H1 (cell line): ENCODE data around the gene ABHD12. TPM values are rescaled to one million over a fixed set of nuclear protein-coding genes. Genes with fewer than 3 reads are reported as not detected.

ENCODE experiments used
- CTCF ChIA-PET: fragments of 300-600 bp; sonication (Branson Sonifier 250); formaldehyde crosslinking; loops from one replicate; lab custom pipeline; 2021; ENCODE audit not compliant: partially characterized antibody; lab: Charles Lee
- POLR2A ChIA-PET: fragments of 300-600 bp; sonication (Branson Sonifier 250); formaldehyde crosslinking; loops from one replicate; lab custom pipeline; 2021; ENCODE audit warnings: inconsistent platforms; ENCODE audit not compliant: partially characterized antibody; lab: Charles Lee
- DNase-seq, 2 experiments: peaks; one replicate each; pipeline versions ENCODE4 v3.0.0 to v3.0.0-alpha.2; 2010 to 2022; ENCODE audit warnings: low spot score in 2 of 2, low read depth in 1 of 2, mixed read lengths in 1 of 2
- FAIRE-seq: peaks from 2 replicates; lab custom pipeline; 2011; peaks lifted over from hg19 to GRCh38; lab: Jason Lieb, UNC
- H2AFZ ChIP-seq: 2 replicates; pipeline ENCODE4 v1.8.1; 2012; ENCODE audit warnings: low read length, inconsistent platforms
- H2AK5ac ChIP-seq: 2 replicates; pipeline ENCODE4 v1.6.1; 2013; ENCODE audit warnings: low read depth, low read length
- H2BK120ac ChIP-seq: replicated peaks from 2 replicates; pipeline ENCODE3; 2013; ENCODE audit warnings: low read depth, low read length, inconsistent platforms
- H2BK12ac ChIP-seq: 2 replicates; pipeline ENCODE4 v1.6.1; 2013; ENCODE audit warnings: low read depth, low read length
- H2BK15ac ChIP-seq: 2 replicates; pipeline ENCODE4 v1.6.1; 2013; ENCODE audit warnings: low read length
- H2BK20ac ChIP-seq: 2 replicates; pipeline ENCODE4 v1.6.1; 2013; ENCODE audit warnings: low read length
- H2BK5ac ChIP-seq: 2 replicates; pipeline ENCODE4 v1.6.1; 2013; ENCODE audit warnings: low read depth, low read length
- H3K14ac ChIP-seq: 2 replicates; pipeline ENCODE4 v1.6.1; 2013; ENCODE audit warnings: inconsistent platforms; ENCODE audit not compliant: insufficient read length
- H3K18ac ChIP-seq: 2 replicates; pipeline ENCODE4 v1.6.1; 2013; ENCODE audit warnings: low read length; ENCODE audit errors: extremely low read depth
- H3K23ac ChIP-seq: 2 replicates; pipeline ENCODE4 v1.6.1; 2013; ENCODE audit warnings: inconsistent platforms; ENCODE audit not compliant: insufficient read length
- H3K23me2 ChIP-seq: 2 replicates; pipeline ENCODE4 v1.6.1; 2013; ENCODE audit warnings: low read depth, low read length
- H3K27ac ChIP-seq: 2 replicates; pipeline ENCODE4 v1.6.1; 2011; ENCODE audit warnings: low read depth, low read length, inconsistent platforms
- H3K27me3 ChIP-seq, 4 experiments: replicated peaks in 1 of 4; 1 replicate in 1 of 4; 2 replicates in 3 of 4; pipeline versions ENCODE4 v1.6.1 to v1.8.1; 2011 to 2013; ENCODE audit warnings: low read length in 3 of 4, mild to moderate bottlenecking in 3 of 4, inconsistent platforms in 2 of 4, mixed read lengths in 2 of 4, moderate library complexity in 1 of 4; ENCODE audit not compliant: control insufficient read depth in 3 of 4, insufficient read depth in 3 of 4; ENCODE audit errors: extremely low read depth in 1 of 4
- H3K36me3 ChIP-seq, 4 experiments: 2 replicates each; pipeline versions ENCODE4 v1.6.1 to v1.8.1; 2011 to 2013; ENCODE audit warnings: mild to moderate bottlenecking in 4 of 4, low read length in 3 of 4, moderate library complexity in 2 of 4, control low read depth in 1 of 4, inconsistent platforms in 1 of 4; ENCODE audit not compliant: insufficient read depth in 4 of 4, control insufficient read depth in 2 of 4
- H3K4ac ChIP-seq: replicated peaks from 2 replicates; pipeline ENCODE3; 2013; ENCODE audit warnings: low read length, low read depth, mixed read lengths, inconsistent platforms; ENCODE audit not compliant: insufficient read length
- H3K4me1 ChIP-seq, 4 experiments: replicated peaks in 1 of 4; 1 replicate in 1 of 4; 2 replicates in 3 of 4; pipeline versions ENCODE4 v1.6.1 to v1.8.1; 2011 to 2013; ENCODE audit warnings: low read length in 3 of 4, inconsistent platforms in 2 of 4, mixed read lengths in 1 of 4; ENCODE audit not compliant: insufficient read depth in 4 of 4, control insufficient read depth in 3 of 4
- H3K4me2 ChIP-seq, 2 experiments: 2 replicates each; pipeline versions ENCODE4 v1.6.1 to v1.8.1; 2011 to 2013; ENCODE audit warnings: low read depth in 2 of 2, low read length in 2 of 2, control low read depth in 1 of 2, inconsistent platforms in 1 of 2, mild to moderate bottlenecking in 1 of 2; ENCODE audit not compliant: insufficient read depth in 1 of 2
- H3K4me3 ChIP-seq, 4 experiments: fragments of 200-600, 300-600 bp in 1 of 4; sonication (generic), shearing (Covaris generic), sonication (Bioruptor Twin) in 1 of 4; 2 replicates each; pipeline versions ENCODE4 v1.5.1 to v1.8.1; 2011 to 2016; ENCODE audit warnings: low read length in 4 of 4, low read depth in 3 of 4, control low read depth in 2 of 4, inconsistent platforms in 2 of 4, mild to moderate bottlenecking in 2 of 4, mixed read lengths in 1 of 4, moderate library complexity in 1 of 4; ENCODE audit not compliant: insufficient read depth in 2 of 4; ENCODE audit errors: extremely low read depth in 1 of 4
- H3K56ac ChIP-seq: replicated peaks from 2 replicates; pipeline ENCODE3; 2013; ENCODE audit warnings: low read depth, mild to moderate bottlenecking, mixed read lengths, low read length, inconsistent platforms; ENCODE audit not compliant: insufficient read length
- H3K79me1 ChIP-seq: 2 replicates; pipeline ENCODE4 v1.6.1; 2013; ENCODE audit warnings: low read depth, low read length, control low read depth
- H3K79me2 ChIP-seq, 2 experiments: 2 replicates each; pipeline versions ENCODE4 v1.6.1 to v1.8.1; 2012 to 2013; ENCODE audit warnings: low read length in 2 of 2, mild to moderate bottlenecking in 2 of 2, inconsistent platforms in 1 of 2; ENCODE audit not compliant: insufficient read depth in 2 of 2, control insufficient read depth in 1 of 2
- H3K9ac ChIP-seq, 4 experiments: replicated peaks in 1 of 4; 1 replicate in 1 of 4; 2 replicates in 3 of 4; pipeline versions ENCODE4 v1.6.1 to v1.8.1; 2011 to 2013; ENCODE audit warnings: low read depth in 3 of 4, low read length in 3 of 4, control low read depth in 2 of 4, mild to moderate bottlenecking in 2 of 4, moderate library complexity in 2 of 4, inconsistent platforms in 1 of 4; ENCODE audit errors: extremely low read depth in 1 of 4
- H3K9me3 ChIP-seq, 2 experiments: 2 replicates each; pipeline versions ENCODE4 v1.6.1 to v1.8.1; 2012 to 2013; ENCODE audit warnings: mild to moderate bottlenecking in 2 of 2, moderate library complexity in 2 of 2, control low read depth in 1 of 2, inconsistent platforms in 1 of 2, low read depth in 1 of 2, low read length in 1 of 2, mixed read lengths in 1 of 2; ENCODE audit not compliant: insufficient read depth in 2 of 2
- H4K20me1 ChIP-seq, 2 experiments: replicated peaks in 1 of 2; 2 replicates each; pipeline versions ENCODE3 to v1.8.1; 2011 to 2013; ENCODE audit warnings: inconsistent platforms in 2 of 2, low read length in 2 of 2, mild to moderate bottlenecking in 1 of 2; ENCODE audit not compliant: insufficient read depth in 2 of 2, control insufficient read depth in 1 of 2
- H4K5ac ChIP-seq: 2 replicates; pipeline ENCODE4 v1.6.1; 2013; ENCODE audit warnings: low read length, low read depth, mixed read lengths, inconsistent platforms; ENCODE audit not compliant: insufficient read length
- H4K8ac ChIP-seq: 2 replicates; pipeline ENCODE4 v1.8.0; 2013; ENCODE audit warnings: mild to moderate bottlenecking, moderate library complexity, low read length, inconsistent platforms; ENCODE audit not compliant: insufficient read depth; ENCODE audit errors: extremely low read depth
- H4K91ac ChIP-seq: replicated peaks from 2 replicates; pipeline ENCODE3; 2013; ENCODE audit warnings: low read length, mixed read lengths, inconsistent platforms; ENCODE audit not compliant: insufficient read length
- ASH2L ChIP-seq: fragments of 200-600, 300-600 bp; sonication (generic); IDR thresholded peaks from one replicate; pipeline ENCODE4 v1.7.1; 2017; ENCODE audit warnings: low read length
- BCL11A ChIP-seq, 2 experiments: IDR thresholded peaks; one replicate each; pipeline ENCODE4 v1.6.1; 2011; ENCODE audit warnings: low read depth in 2 of 2, low read length in 2 of 2, mild to moderate bottlenecking in 2 of 2
- CBX8 ChIP-seq: fragments of 300-800, 300-1000 bp; sonication (generic); IDR thresholded peaks from 2 replicates; pipeline ENCODE4 v1.7.1; 2016; ENCODE audit warnings: low read depth, low read length, borderline replicate concordance
- GABPA ChIP-seq: IDR thresholded peaks from 2 replicates; pipeline ENCODE4 v1.6.1; 2011; ENCODE audit warnings: mild to moderate bottlenecking, low read length, moderate library complexity, borderline replicate concordance; ENCODE audit not compliant: insufficient read depth
- KDM1A ChIP-seq: fragments of 200-600, 300-600 bp; sonication (generic); IDR thresholded peaks from 2 replicates; pipeline ENCODE4 v1.7.1; 2016; ENCODE audit warnings: mild to moderate bottlenecking, low read length, borderline replicate concordance
- RNF2 ChIP-seq: fragments of 200-900, 300-1000 bp; sonication (generic); IDR thresholded peaks from 2 replicates; pipeline ENCODE4 v1.7.1; 2016; ENCODE audit warnings: borderline replicate concordance, low read depth, mild to moderate bottlenecking, antibody characterized with exemption, low read length; ENCODE audit not compliant: poor library complexity, severe bottlenecking; ENCODE audit errors: missing control alignments
- ZNF274 ChIP-seq: IDR thresholded peaks from 2 replicates; pipeline ENCODE4 v1.7.0; 2012; ENCODE audit warnings: low read length, borderline replicate concordance; ENCODE audit errors: extremely low read depth
- WGBS, 2 experiments: shearing (Covaris generic) in 1 of 2; methylation state at CpG; one replicate each; pipeline versions ENCODE4 v1.1.6 to v1.1.7; 2013 to 2015; ENCODE audit warnings: low lambda C conversion rate in 2 of 2, mixed read lengths in 2 of 2, inconsistent platforms in 1 of 2, low coverage in 1 of 2, missing lambda C conversion rate in 1 of 2; ENCODE audit not compliant: insufficient replicate concordance in 2 of 2, insufficient coverage in 1 of 2, insufficient read length in 1 of 2; ENCODE audit errors: extremely low coverage in 1 of 2, missing lambda C conversion rate in 1 of 2; 5-methylcytosine and 5-hydroxymethylcytosine counted together
- polyA plus RNA-seq, 7 experiments: library from polyadenylated mRNA; depleted of rRNA in 3 of 7; stranded (reverse) in 5 of 7; unstranded in 2 of 7; fragments of >200 nt in 5 of 7; fragments of 200-250 nt in 2 of 7; gene quantifications; 1 replicate in 5 of 7; 2 replicates in 1 of 7; 4 replicates in 1 of 7; pipeline versions ENCODE4 v1.2.1 to v1.2.3, GENCODE V29; 2011 to 2013; ENCODE audit warnings: missing spikeins in 2 of 7, mixed read lengths in 2 of 7
- total RNA-seq: library from RNA; stranded (reverse); fragmentation: NEBNext Ultra II Directional; extraction: Animal tissue kit (Norgen Biotek cat#: 25700); gene quantifications from 2 replicates; pipeline ENCODE4 v1.2.1, GENCODE V29; 2021
- TF ChIP-seq, protein P1 (sequence below): IDR thresholded peaks from 2 replicates; pipeline ENCODE4 v1.6.1; 2011; ENCODE audit warnings: low read depth, mild to moderate bottlenecking, low read length; ENCODE audit not compliant: insufficient read depth

ABHD12 gene
- total and polyA plus RNA-seq, 2 of the 8 experiments (the other 6 are each of a cell fraction or from before 2014, with no cell fraction given): 31.3 to 59.5 TPM

DNA sequence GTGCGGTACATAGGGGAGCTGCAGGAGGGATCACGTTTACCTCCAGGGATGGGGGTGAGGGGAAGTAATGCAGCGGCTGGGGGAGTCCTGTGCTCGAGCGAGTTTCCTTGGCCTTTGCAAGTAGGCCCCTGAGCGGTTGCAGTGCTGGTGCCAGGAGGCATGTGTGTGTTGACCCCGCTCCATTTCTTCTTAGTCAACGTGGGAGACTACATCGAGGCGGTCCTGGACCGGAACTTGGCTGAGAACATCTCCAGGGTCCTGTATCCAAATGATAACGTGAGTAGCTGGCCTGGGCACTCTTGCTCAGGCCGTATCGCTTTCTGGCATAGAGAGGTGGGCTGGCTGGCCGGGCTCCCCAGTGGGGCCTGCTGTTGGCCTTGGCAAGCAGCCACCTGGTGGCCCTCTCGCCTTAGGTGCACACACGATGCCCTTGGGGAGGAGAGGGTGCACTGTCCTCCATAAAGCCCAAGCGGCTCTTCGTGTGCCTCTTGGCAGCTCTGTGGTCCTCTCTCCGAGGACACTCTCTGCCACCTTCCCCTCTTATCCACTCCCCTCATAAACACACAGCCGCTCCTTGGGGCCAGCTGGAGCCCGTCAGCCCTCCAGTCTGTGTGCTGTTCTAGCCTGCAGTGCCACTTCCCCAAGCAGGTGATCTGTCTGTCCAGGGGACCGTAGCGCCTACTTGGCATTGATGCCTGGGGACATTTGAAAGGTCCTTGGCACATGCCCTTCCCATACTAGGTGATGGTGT is 113.4 kb downstream of the ABHD12 start:
- WGBS, 2 experiments: 87% methylated on average over 24 of the region's 24 CpGs; no CpG with 5 or more reads in 1 of the 2 experiments
- no peak overlapping the region for H3K14ac ChIP-seq
- H2BK120ac ChIP-seq: no peak overlapping the region
- no peak overlapping the region for H3K4me2 ChIP-seq
- no peaks in the 10 kb centered on the region for H3K4me1 ChIP-seq
- DNase-seq (peak in 1 of 2 experiments; percentile 39), FAIRE-seq (no peak)
- H2AK5ac ChIP-seq: no peak overlapping the region
- no peak overlapping the region for H3K4me3 ChIP-seq
- H2BK12ac ChIP-seq: no peak overlapping the region
- H3K23ac ChIP-seq: no peak overlapping the region
- no peak overlapping the region for H2BK5ac ChIP-seq
- ChIA-PET POLR2A (interaction anchor here (2.2 kb wide), 1 partner anchor 8 kb away, joined by 5 read pairs; no protein-coding TSS in a partner anchor), CTCF (interaction anchor here (1.2 to 5.1 kb wide), 2 partner anchors 12 to 17 kb away, joined by 4 to 30 read pairs; no protein-coding TSS in a partner anchor)
- TF ChIP-seq, protein P1, sequence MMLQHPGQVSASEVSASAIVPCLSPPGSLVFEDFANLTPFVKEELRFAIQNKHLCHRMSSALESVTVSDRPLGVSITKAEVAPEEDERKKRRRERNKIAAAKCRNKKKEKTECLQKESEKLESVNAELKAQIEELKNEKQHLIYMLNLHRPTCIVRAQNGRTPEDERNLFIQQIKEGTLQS: no peak
- no peak for TF ChIP-seq CBX8
- no peak for TF ChIP-seq ZNF274
- TF ChIP-seq GABPA: no peak
- TF ChIP-seq ASH2L: no peak
- no peak for TF ChIP-seq RNF2
- TF ChIP-seq BCL11A (IDR thresholded peaks at IDR 0.05; ENCODE audit: low read depth in 2 of 2, low read length in 2 of 2): no peak
- no peak for TF ChIP-seq KDM1A
- H3K9ac ChIP-seq: no peak overlapping the region; a peak in 1 of 7 replicates
- H3K79me2 ChIP-seq: no peaks in the 10 kb centered on the region
- H2AFZ ChIP-seq: no peak overlapping the region
- H2BK20ac ChIP-seq: no peak overlapping the region
- no peak overlapping the region for H3K56ac ChIP-seq
- H2BK15ac ChIP-seq: no peak overlapping the region
- peaks cover 4 to 9% of the 10 kb centered on the region in 2 experiments for H4K20me1 ChIP-seq
- no peaks in the 10 kb centered on the region for H3K27me3 ChIP-seq
- H3K36me3 ChIP-seq: peaks cover 2 to 28% (median 16%) of the 10 kb centered on the region in 4 experiments; a peak in 7 of 8 replicates
- no peak overlapping the region for H3K4ac ChIP-seq
- no peaks in the 10 kb centered on the region for H3K23me2 ChIP-seq
- no peak overlapping the region for H3K18ac ChIP-seq
- H3K27ac ChIP-seq: no peak overlapping the region
- H4K5ac ChIP-seq: no peak overlapping the region
- H3K79me1 ChIP-seq: no peaks in the 10 kb centered on the region; the same call in 1 of the 2 replicates
- H4K91ac ChIP-seq: no peak overlapping the region
- no peak overlapping the region for H4K8ac ChIP-seq
- H3K9me3 ChIP-seq: no peaks in the 10 kb centered on the region
